Measurements from ENCODE around the gene MTERF1. TPM values are rescaled to one million over a fixed set of nuclear protein-coding genes. Genes with fewer than 3 reads are reported as not detected.

The MTERF1 gene, protein sequence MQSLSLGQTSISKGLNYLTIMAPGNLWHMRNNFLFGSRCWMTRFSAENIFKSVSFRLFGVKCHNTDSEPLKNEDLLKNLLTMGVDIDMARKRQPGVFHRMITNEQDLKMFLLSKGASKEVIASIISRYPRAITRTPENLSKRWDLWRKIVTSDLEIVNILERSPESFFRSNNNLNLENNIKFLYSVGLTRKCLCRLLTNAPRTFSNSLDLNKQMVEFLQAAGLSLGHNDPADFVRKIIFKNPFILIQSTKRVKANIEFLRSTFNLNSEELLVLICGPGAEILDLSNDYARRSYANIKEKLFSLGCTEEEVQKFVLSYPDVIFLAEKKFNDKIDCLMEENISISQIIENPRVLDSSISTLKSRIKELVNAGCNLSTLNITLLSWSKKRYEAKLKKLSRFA
- total RNA-seq (2013) = 13.2 TPM
- 1 to 10 TPM; 3.6 to 4.6 (median 4.0) TPM for polyA plus RNA-seq
- polyA minus RNA-seq = 1.5 and 1.8 TPM in 2 replicates
- total RNA-seq = 2.7 to 16.9 (median 4.6) reads per million in 11 experiments

DNA sequence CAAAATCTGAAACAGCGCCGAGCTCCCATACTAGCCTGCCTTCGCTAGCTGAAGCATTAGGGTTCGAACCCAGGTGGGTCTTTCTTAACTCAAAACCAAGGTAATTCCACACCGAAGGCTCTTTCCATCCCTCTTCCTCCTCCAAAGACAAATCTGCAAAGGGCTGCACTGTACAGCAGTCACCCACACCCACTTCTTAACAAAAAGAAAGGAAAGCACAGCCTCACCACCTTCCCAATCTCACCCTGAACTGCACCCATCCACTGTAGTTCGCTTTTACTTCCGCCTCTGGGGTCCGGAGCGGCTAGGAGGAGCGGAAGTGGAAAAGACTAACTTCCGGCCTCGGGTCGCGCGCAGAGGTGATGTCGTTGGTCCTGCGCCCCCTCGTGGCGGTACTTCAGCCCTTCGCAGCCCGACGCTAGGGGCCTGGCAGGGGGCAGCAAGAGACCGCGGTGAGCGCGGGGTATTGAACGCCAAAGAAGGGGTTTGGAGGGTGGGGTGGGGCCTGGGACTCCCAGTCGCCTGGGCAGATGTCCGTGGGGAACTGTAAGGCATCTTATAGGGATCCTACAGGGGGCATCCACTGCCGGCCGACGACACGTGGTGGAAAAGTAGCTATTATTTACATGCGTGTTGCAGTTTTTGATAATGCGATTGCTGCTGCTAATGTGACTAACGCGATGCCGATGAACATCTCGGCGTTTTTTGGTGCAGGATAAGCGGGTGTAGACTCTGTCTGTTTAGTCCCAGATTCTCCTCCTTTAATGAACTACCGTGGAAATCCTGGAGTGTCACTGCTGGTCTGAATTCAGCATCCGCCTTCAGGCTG is at the start of gene MTERF1:
TSS of gene MTERF1 (minus strand) at position 290 of the 829 bp plus-strand sequence. CDS start 619 bp downstream, outside the sequence.
- H4K20me1 ChIP-seq (ENCODE audit: insufficient read depth, low read length) = no peaks in the 10 kb centered on the region
- H3K4me1 ChIP-seq (ENCODE audit: control insufficient read depth in 1 of 2, insufficient read depth in 2 of 2, low read length in 2 of 2) = peaks cover 15 to 26% of the 10 kb centered on the region in 2 donors
- peaks cover 35% of the 10 kb centered on the region for H3K79me2 ChIP-seq (ENCODE audit: insufficient read depth, low read length)
- Mint-ChIP-seq H3K27me3 (ENCODE audit: low read depth in 3 of 3) (peaks cover 0 to 8% (median 5%) of the 10 kb centered on the region in 3 donors), H3K36me3 (peaks cover 10 to 16% of the 10 kb centered on the region in 2 donors), H3K9me3 (peaks cover 0 to 8% (median 0%) of the 10 kb centered on the region in 7 donors), H3K27ac (peak within 1 kb of the TSS; percentile 83 to 95 (median 93)), H3K4me1 (peaks cover 31% of the 10 kb centered on the region), H3K4me3 (peak within 1 kb of the TSS; percentile 90 to 99)
- peak within 1 kb of the TSS; percentile 5 to 83 for H3K27ac ChIP-seq (ENCODE audit: low read depth in 1 of 2, low read length in 2 of 2)
- H3K4me3 ChIP-seq (replicated peaks in 1 of 3; ENCODE audit: low read depth in 2 of 3, low read length in 3 of 3) = peak within 1 kb of the TSS; percentile 67 to 97 (median 93)
- intact Hi-C loops (cut with micrococcal nuclease) = loop anchor here in 1 of 2 donors (5.0 kb wide), 1 partner anchor 48 kb away; no protein-coding TSS in a partner anchor
- DNase-seq = peak; percentile 88 to 92 (median 92)
- TF ChIP-seq, protein P1, sequence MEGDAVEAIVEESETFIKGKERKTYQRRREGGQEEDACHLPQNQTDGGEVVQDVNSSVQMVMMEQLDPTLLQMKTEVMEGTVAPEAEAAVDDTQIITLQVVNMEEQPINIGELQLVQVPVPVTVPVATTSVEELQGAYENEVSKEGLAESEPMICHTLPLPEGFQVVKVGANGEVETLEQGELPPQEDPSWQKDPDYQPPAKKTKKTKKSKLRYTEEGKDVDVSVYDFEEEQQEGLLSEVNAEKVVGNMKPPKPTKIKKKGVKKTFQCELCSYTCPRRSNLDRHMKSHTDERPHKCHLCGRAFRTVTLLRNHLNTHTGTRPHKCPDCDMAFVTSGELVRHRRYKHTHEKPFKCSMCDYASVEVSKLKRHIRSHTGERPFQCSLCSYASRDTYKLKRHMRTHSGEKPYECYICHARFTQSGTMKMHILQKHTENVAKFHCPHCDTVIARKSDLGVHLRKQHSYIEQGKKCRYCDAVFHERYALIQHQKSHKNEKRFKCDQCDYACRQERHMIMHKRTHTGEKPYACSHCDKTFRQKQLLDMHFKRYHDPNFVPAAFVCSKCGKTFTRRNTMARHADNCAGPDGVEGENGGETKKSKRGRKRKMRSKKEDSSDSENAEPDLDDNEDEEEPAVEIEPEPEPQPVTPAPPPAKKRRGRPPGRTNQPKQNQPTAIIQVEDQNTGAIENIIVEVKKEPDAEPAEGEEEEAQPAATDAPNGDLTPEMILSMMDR (IDR thresholded peaks at IDR 0.05) = peak; percentile 90
- H3K27me3 ChIP-seq (ENCODE audit: control insufficient read depth in 2 of 2, insufficient read depth in 2 of 2, low read length in 2 of 2) = no peaks in the 10 kb centered on the region
- H3K36me3 ChIP-seq (replicated peaks in 1 of 2; ENCODE audit: control insufficient read depth in 1 of 2, insufficient read depth in 2 of 2, low read length in 2 of 2) = no peaks in the 10 kb centered on the region
- H3K9me3 ChIP-seq (replicated peaks in 1 of 2; ENCODE audit: control insufficient read depth in 1 of 2, insufficient read depth in 1 of 2, low read length in 2 of 2) = no peaks in the 10 kb centered on the region
- WGBS (ENCODE audit: insufficient coverage) = 8% methylated on average over 35 of the region's 43 CpGs
- peak within 1 kb of the TSS; percentile 69 for H3K9ac ChIP-seq (ENCODE audit: insufficient read depth, low read length, poor library complexity, severe bottlenecking)
- peak within 1 kb of the TSS; percentile 87 for H2AFZ ChIP-seq (ENCODE audit: insufficient read depth, low read depth, low read length, poor library complexity, severe bottlenecking)
- H3K4me2 ChIP-seq (replicated peaks; ENCODE audit: extremely low read depth, low read length, poor library complexity, severe bottlenecking) = peak within 1 kb of the TSS; percentile 74

DNA sequence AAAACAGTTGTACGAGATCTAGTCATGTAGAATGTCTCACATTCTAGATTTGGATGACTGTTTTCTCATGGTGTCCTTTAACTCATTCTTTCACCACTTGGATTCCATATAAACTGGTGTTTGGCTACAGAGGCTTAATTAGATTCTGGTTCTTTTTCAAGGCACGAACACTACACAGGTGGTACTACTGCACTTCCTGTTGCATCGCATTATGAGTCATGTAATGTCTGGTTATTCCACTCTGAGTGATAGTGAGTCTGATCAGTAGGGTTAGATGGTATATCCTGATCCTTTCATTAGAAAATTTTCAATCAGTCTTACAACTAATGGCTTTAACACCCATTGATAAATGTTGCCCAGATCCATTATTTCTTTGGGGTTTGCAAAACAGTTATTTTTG is 49.0 kb upstream of the MTERF1 start:
- Mint-ChIP-seq H3K4me3 (no peak overlapping the region), H3K36me3 (peaks cover 0 to 2% of the 10 kb centered on the region in 2 donors), H3K27ac (no peak overlapping the region), H3K9me3 (peaks cover 0 to 6% (median 2%) of the 10 kb centered on the region in 7 donors), H3K4me1 (no peaks in the 10 kb centered on the region), H3K27me3 (ENCODE audit: low read depth in 3 of 3) (peaks cover 5 to 7% (median 6%) of the 10 kb centered on the region in 3 donors)
- Histone ChIP-seq H3K9me3 (replicated peaks in 1 of 2; ENCODE audit: control insufficient read depth in 1 of 2, insufficient read depth in 1 of 2, low read length in 2 of 2) (no peaks in the 10 kb centered on the region), H3K27ac (ENCODE audit: low read depth in 1 of 2, low read length in 2 of 2) (no peak overlapping the region), H3K79me2 (ENCODE audit: insufficient read depth, low read length) (no peaks in the 10 kb centered on the region), H4K20me1 (ENCODE audit: insufficient read depth, low read length) (no peaks in the 10 kb centered on the region), H3K27me3 (ENCODE audit: control insufficient read depth in 2 of 2, insufficient read depth in 2 of 2, low read length in 2 of 2) (no peaks in the 10 kb centered on the region), H3K9ac (ENCODE audit: insufficient read depth, low read length, poor library complexity, severe bottlenecking) (no peak overlapping the region), H3K4me1 (ENCODE audit: control insufficient read depth in 1 of 2, insufficient read depth in 2 of 2, low read length in 2 of 2) (no peaks in the 10 kb centered on the region), H3K36me3 (replicated peaks in 1 of 2; ENCODE audit: control insufficient read depth in 1 of 2, insufficient read depth in 2 of 2, low read length in 2 of 2) (no peaks in the 10 kb centered on the region), H3K4me3 (replicated peaks in 1 of 3; ENCODE audit: low read depth in 2 of 3, low read length in 3 of 3) (no peak overlapping the region), H2AFZ (ENCODE audit: insufficient read depth, low read depth, low read length, poor library complexity, severe bottlenecking) (no peak overlapping the region), H3K4me2 (replicated peaks; ENCODE audit: extremely low read depth, low read length, poor library complexity, severe bottlenecking) (no peak overlapping the region)
- intact Hi-C loops (cut with micrococcal nuclease) = no loop called here
- no peak for DNase-seq
- WGBS (ENCODE audit: insufficient coverage) = no CpG with 5 or more reads among the region's 3 CpGs
- TF ChIP-seq, protein P1 (IDR thresholded peaks at IDR 0.05) = no peak
